NAMALWA (cell line): ENCODE data around the gene JAKMIP1.

Source experiments
- DNase-seq: peaks from one replicate; pipeline ENCODE4 v3.0.0-alpha.2; 2015; ENCODE audit warnings: low spot score

JAKMIP1 gene

GRCh38 chr4:6065166-6065565 is 135.2 kb downstream of the JAKMIP1 start:
- DNase-seq: no peak

GRCh38 chr4:6064383-6064782 is 136.0 kb downstream of the JAKMIP1 start:
- DNase-seq: no peak

GRCh38 chr4:6063684-6064083 is 136.7 kb downstream of the JAKMIP1 start:
- no peak for DNase-seq

- DNase-seq: no peak
Observed at GRCh38 chr4:6062133-6062532, 138.2 kb downstream of the JAKMIP1 start.

- no peak for DNase-seq
Observed at GRCh38 chr4:6059375-6059805, 141.0 kb downstream of the JAKMIP1 start.

- no peak for DNase-seq
Observed at GRCh38 chr4:6058531-6059374, 141.6 kb downstream of the JAKMIP1 start.

GRCh38 chr4:6056976-6057766 is 143.2 kb downstream of the JAKMIP1 start:
- no peak for DNase-seq

- no peak for DNase-seq
Observed at GRCh38 chr4:6055436-6055835, 144.9 kb downstream of the JAKMIP1 start.

- no peak for DNase-seq
Observed at GRCh38 chr4:6055030-6055429, 145.3 kb downstream of the JAKMIP1 start.

- no peak for DNase-seq
Observed at GRCh38 chr4:6054162-6054922, 146.0 kb downstream of the JAKMIP1 start.

- no peak for DNase-seq
Observed at GRCh38 chr4:6052679-6053078, 147.7 kb downstream of the JAKMIP1 start.

GRCh38 chr4:6050551-6050950 is 149.8 kb downstream of the JAKMIP1 start:
- no peak for DNase-seq

- no peak for DNase-seq
Observed at GRCh38 chr4:6049985-6050384, 150.4 kb downstream of the JAKMIP1 start.

- DNase-seq: no peak
Observed at GRCh38 chr4:6049278-6049677, 151.1 kb downstream of the JAKMIP1 start.

- DNase-seq: no peak
Observed at GRCh38 chr4:6048537-6048936, 151.8 kb downstream of the JAKMIP1 start.

GRCh38 chr4:6047130-6047673 is 153.1 kb downstream of the JAKMIP1 start:
- DNase-seq: no peak

- DNase-seq: no peak
Observed at GRCh38 chr4:6046526-6047129, 153.7 kb downstream of the JAKMIP1 start.

GRCh38 chr4:6044805-6045204 is 155.5 kb downstream of the JAKMIP1 start:
- peak; percentile 15 for DNase-seq

GRCh38 chr4:6044276-6044675 is 156.1 kb downstream of the JAKMIP1 start:
- DNase-seq: no peak

GRCh38 chr4:6043843-6044242 is 156.5 kb downstream of the JAKMIP1 start:
- DNase-seq: no peak

- DNase-seq: no peak
Observed at GRCh38 chr4:6043188-6043587, 157.2 kb downstream of the JAKMIP1 start.
